K562 (cell line): Measurements from ENCODE around the gene ELMO1. TPM values are rescaled to one million over a fixed set of nuclear protein-coding genes. Genes with fewer than 3 reads are reported as not detected.

Source experiments
- ATAC-seq: fragments of 200-7000 bp; cut with Tn5 transposase; 3 replicates; pipeline ENCODE4 v1.9.1; 2020; ENCODE audit warnings: moderate library complexity
- BruUV-seq: library from RNA; stranded (reverse); fragments of 400-500 nt; replicated peaks from 2 replicates; lab custom pipeline; 2021; lab: Mats Ljungman, UMichigan
- CTCF ChIA-PET: fragments of 300-600 bp; formaldehyde crosslinking; extraction: SDS; loops from one replicate; lab custom pipeline; 2021; ENCODE audit warnings: low intra/inter-chr PET ratio; lab: Yijun Ruan, JAX
- POLR2A ChIA-PET: fragments of 300-600, 350-650 bp; sonication (Branson Sonifier 250); formaldehyde crosslinking; extraction: SDS; loops from one replicate; lab custom pipeline; 2021; ENCODE audit warnings: antibody characterized with exemption, inconsistent platforms; lab: Yijun Ruan, JAX
- DNase-seq, 4 experiments: peaks; one replicate each; pipeline versions ENCODE4 v3.0.0 to v3.0.0-alpha.2; 2011 to 2018; ENCODE audit warnings: low spot score in 3 of 4, mixed read lengths in 3 of 4; ENCODE audit errors: extremely low read depth in 1 of 4
- FAIRE-seq: peaks from 2 replicates; lab custom pipeline; 2011; peaks lifted over from hg19 to GRCh38; lab: Jason Lieb, UNC
- H2AFZ ChIP-seq: 2 replicates; pipeline ENCODE4 v1.6.0; 2011; ENCODE audit warnings: low read depth, low read length, control low read depth, inconsistent platforms
- H3K27ac ChIP-seq: fragments of 200-600 bp; 3 replicates; pipeline ENCODE4 v1.8.0; 2011; ENCODE audit warnings: low read depth, mild to moderate bottlenecking, control low read depth, inconsistent platforms, low read length, moderate library complexity, mixed read lengths; ENCODE audit errors: extremely low read depth
- H3K27me3 ChIP-seq, 2 experiments: fragments of 300-600 bp in 1 of 2; 2 replicates in 1 of 2; 3 replicates in 1 of 2; pipeline versions ENCODE4 v1.6.0 to v1.8.0; 2011; ENCODE audit warnings: inconsistent platforms in 2 of 2, low read length in 2 of 2, mild to moderate bottlenecking in 1 of 2, mixed read lengths in 1 of 2, moderate library complexity in 1 of 2; ENCODE audit not compliant: control insufficient read depth in 2 of 2, insufficient read depth in 2 of 2
- H3K36me3 ChIP-seq: fragments of 300-600 bp; 3 replicates; pipeline ENCODE4 v1.8.0; 2011; ENCODE audit warnings: mild to moderate bottlenecking, low read length, inconsistent platforms; ENCODE audit not compliant: control insufficient read depth, insufficient read depth
- H3K4me1 ChIP-seq, 2 experiments: fragments of 200-600 bp in 1 of 2; replicated peaks in 1 of 2; 2 replicates in 1 of 2; 3 replicates in 1 of 2; pipeline versions ENCODE4 v1.5.1 to v1.8.0; 2011; ENCODE audit warnings: inconsistent platforms in 2 of 2, low read length in 2 of 2, mild to moderate bottlenecking in 1 of 2, mixed read lengths in 1 of 2, moderate library complexity in 1 of 2; ENCODE audit not compliant: control insufficient read depth in 2 of 2, insufficient read depth in 2 of 2
- H3K4me2 ChIP-seq: 2 replicates; pipeline ENCODE4 v1.6.1; 2011; ENCODE audit warnings: low read length, control low read depth, inconsistent platforms, mixed read lengths; ENCODE audit not compliant: insufficient read depth
- H3K4me3 ChIP-seq: fragments of 200-600 bp; sonication (generic), shearing (Covaris generic); 2 replicates; pipeline ENCODE4 v1.5.1; 2016; ENCODE audit warnings: control low read depth, inconsistent platforms
- H3K79me2 ChIP-seq: fragments of 200-600 bp; 3 replicates; pipeline ENCODE4 v1.8.0; 2011; ENCODE audit warnings: low read length, inconsistent platforms; ENCODE audit not compliant: control insufficient read depth, insufficient read depth
- H3K9ac ChIP-seq, 2 experiments: 2 replicates each; pipeline versions ENCODE4 v1.6.0 to v1.6.1; 2011; ENCODE audit warnings: low read depth in 2 of 2, low read length in 2 of 2, control low read depth in 1 of 2, inconsistent platforms in 1 of 2, mild to moderate bottlenecking in 1 of 2, mixed read lengths in 1 of 2; ENCODE audit not compliant: insufficient read depth in 1 of 2
- H3K9me1 ChIP-seq: one replicate; pipeline ENCODE4 v1.6.0; 2011; ENCODE audit warnings: inconsistent platforms, mild to moderate bottlenecking, low read length, moderate library complexity; ENCODE audit not compliant: control insufficient read depth, insufficient read depth
- H3K9me3 ChIP-seq: replicated peaks from 2 replicates; pipeline ENCODE4 v1.5.1; 2011; ENCODE audit warnings: low read depth, low read length, inconsistent platforms; ENCODE audit not compliant: control insufficient read depth, insufficient read depth
- H4K20me1 ChIP-seq: replicated peaks from 2 replicates; pipeline ENCODE4 v1.6.1; 2011; ENCODE audit warnings: low read length, inconsistent platforms, mixed read lengths; ENCODE audit not compliant: control insufficient read depth, insufficient read depth
- FOSL1 ChIP-seq: fragments of 200-800 bp; sonication (Bioruptor generic); conservative IDR thresholded peaks from 2 replicates; pipeline ENCODE4 v1.6.1; 2016; ENCODE audit warnings: missing genetic modification characterization, missing compliant biosample characterization
- KAT2B ChIP-seq: IDR thresholded peaks from one replicate; pipeline ENCODE4 v1.6.1; 2012; ENCODE audit warnings: low read depth, mild to moderate bottlenecking, control low read depth, inconsistent platforms, low read length, moderate library complexity
- NRF1 ChIP-seq, 2 experiments: fragments of 450-650 bp; IDR thresholded peaks in 1 of 2; conservative IDR thresholded peaks in 1 of 2; 2 replicates each; pipeline ENCODE4 v1.6.1; 2014; ENCODE audit warnings: mild to moderate bottlenecking in 2 of 2
- ZBTB40 ChIP-seq, 2 experiments: fragments of 450-650 bp in 1 of 2; sonication (generic) in 1 of 2; formaldehyde crosslinking in 1 of 2; IDR thresholded peaks; 2 replicates each; pipeline versions ENCODE4 v1.7.1 to v1.9.0; 2016 to 2022; ENCODE audit warnings: inconsistent platforms in 1 of 2, mild to moderate bottlenecking in 1 of 2, missing genetic modification reagents in 1 of 2
- WGBS: fragments of 100-300 bp; shearing (Covaris generic); methylation state at CpG from one replicate; pipeline ENCODE4 v1.1.6; 2016; ENCODE audit warnings: low coverage, mixed read lengths; ENCODE audit not compliant: insufficient coverage; ENCODE audit errors: missing lambda C conversion rate; 5-methylcytosine and 5-hydroxymethylcytosine counted together
- in situ Hi-C: fragments of 300-500 bp; cut with MboI; formaldehyde crosslinking; loops from 4 replicates; pipeline ENCODE4 v1.15.0; 2018; ENCODE audit warnings: inconsistent platforms, mixed read lengths
- intact Hi-C: fragments of 100-400 bp; cut with micrococcal nuclease; formaldehyde crosslinking; loops from 2 replicates; pipeline ENCODE4 v1.14.2; 2022
- polyA plus RNA-seq, 8 experiments: library from polyadenylated mRNA; depleted of rRNA in 4 of 8; stranded (reverse) in 5 of 8; unstranded in 3 of 8; fragments of >200 nt; fragmentation: Nextera tagmentation in 2 of 8; fragmentation: Illumina TruSeq in 1 of 8; extraction: Ambion mirVana in 2 of 8; extraction: Trizol in 1 of 8; gene quantifications; 2 replicates each; pipeline versions ENCODE4 v1.2.1 to v1.2.3, GENCODE V29; 2011 to 2014; ENCODE audit warnings: inconsistent platforms in 1 of 8, missing spikeins in 1 of 8
- total RNA-seq, 7 experiments: library from RNA; depleted of rRNA in 6 of 7; stranded (reverse); fragments of >200 nt in 6 of 7; fragmentation: Illumina TruSeq in 2 of 7; extraction: Trizol in 2 of 7; gene quantifications; 2 replicates each; pipeline versions ENCODE4 v1.2.1 to v1.2.3, GENCODE V29; 2011 to 2021; ENCODE audit warnings: low replicate concordance in 1 of 7

The ELMO1 gene
- total and polyA plus RNA-seq, 9 of the 15 experiments (the other 6 are each of a cell fraction or from before 2014, with no cell fraction given) = 0.36 to 7.2 (median 3.6) TPM

GRCh38 chr7:37032258-37032601 is 416.4 kb downstream of the ELMO1 start:
- H3K27me3 ChIP-seq = no peaks in the 10 kb centered on the region
- no peak overlapping the region for H3K4me2 ChIP-seq
- intact Hi-C loops = no loop called here
- ATAC-seq = no peak
- no peak overlapping the region for H3K4me3 ChIP-seq
- H3K79me2 ChIP-seq = no peaks in the 10 kb centered on the region
- no peak for FAIRE-seq
- H3K9me3 ChIP-seq = no peaks in the 10 kb centered on the region
- H4K20me1 ChIP-seq = no peaks in the 10 kb centered on the region
- peak; percentile 81 for TF ChIP-seq FOSL1
- TF ChIP-seq NRF1 (conservative IDR thresholded peaks at IDR 0.05 in 1 of 2, IDR thresholded peaks at IDR 0.05 in 1 of 2) = 0 out of 4 replicates have a peak, but pooled peaks of 1 of the 2 experiments have one; percentile 2
- TF ChIP-seq KAT2B = no peak
- no peak for TF ChIP-seq ZBTB40 (IDR thresholded peaks at IDR 0.05)
- TF ChIP-seq ZBTB40 (CRISPR knock-in tag; IDR thresholded peaks at IDR 0.05) = no peak
- no peak for DNase-seq
- H3K9ac ChIP-seq = no peak overlapping the region
- ChIA-PET POLR2A (no interaction called here), CTCF (no interaction called here)
- in situ Hi-C loops = no loop called here
- BruUV-seq = no TSS peak
- H3K27ac ChIP-seq = no peak overlapping the region
- WGBS = 12% methylated on average over 2 of the region's 4 CpGs
- no peak overlapping the region for H2AFZ ChIP-seq
- H3K4me1 ChIP-seq = peaks cover 0 to 6% of the 10 kb centered on the region in 2 experiments; a peak in 1 of 5 replicates
- no peaks in the 10 kb centered on the region for H3K9me1 ChIP-seq
- no peaks in the 10 kb centered on the region for H3K36me3 ChIP-seq
